GM21723 (cell line): ENCODE results near the gene REG1A.

Source experiments
- ATAC-seq: cut with Tn5 transposase; IDR thresholded peaks from one replicate; pipeline ENCODE4 v1.9.1; 2021; ENCODE audit warnings: mild to moderate bottlenecking, moderate library complexity; ENCODE audit not compliant: unreplicated experiment

The REG1A gene

GRCh38 chr2:79120194-79120713 is at the start of gene REG1A:
TSS of gene REG1A (plus strand) at chr2:79120488. CDS start at chr2:79120862, 374 bp downstream.
- ATAC-seq: no peak

- ATAC-seq: no peak
Observed at GRCh38 chr2:79071078-79071477, 49.2 kb upstream of the REG1A start.

- ATAC-seq: no peak
Observed at GRCh38 chr2:79082987-79083386, 37.3 kb upstream of the REG1A start.

- ATAC-seq: no peak
Observed at GRCh38 chr2:79083597-79084251, 36.6 kb upstream of the REG1A start.

GRCh38 chr2:79084495-79085135 is 35.7 kb upstream of the REG1A start:
- no peak for ATAC-seq

GRCh38 chr2:79085382-79085781 is 34.9 kb upstream of the REG1A start:
- ATAC-seq: no peak

- no peak for ATAC-seq
Observed at GRCh38 chr2:79086255-79086654, 34.0 kb upstream of the REG1A start.

GRCh38 chr2:79087785-79088364 is 32.4 kb upstream of the REG1A start, which contains the start of gene REG1B:
TSS of gene REG1B (minus strand) at chr2:79087993. CDS start at chr2:79087612, 381 bp downstream.
- ATAC-seq: no peak

- no peak for ATAC-seq
Observed at GRCh38 chr2:79090693-79091092, 29.6 kb upstream of the REG1A start.

GRCh38 chr2:79097843-79098242 is 22.4 kb upstream of the REG1A start:
- ATAC-seq: no peak

GRCh38 chr2:79099140-79099686 is 21.1 kb upstream of the REG1A start:
- no peak for ATAC-seq

- no peak for ATAC-seq
Observed at GRCh38 chr2:79100285-79100684, 20.0 kb upstream of the REG1A start.

GRCh38 chr2:79101024-79101423 is 19.3 kb upstream of the REG1A start:
- no peak for ATAC-seq

- ATAC-seq: no peak
Observed at GRCh38 chr2:79103214-79103613, 17.1 kb upstream of the REG1A start.

- ATAC-seq: no peak
Observed at GRCh38 chr2:79105259-79105658, 15.0 kb upstream of the REG1A start.

- ATAC-seq: no peak
Observed at GRCh38 chr2:79112269-79112668, 8.0 kb upstream of the REG1A start.

GRCh38 chr2:79114797-79115494 is 5.3 kb upstream of the REG1A start:
- ATAC-seq: no peak

GRCh38 chr2:79116997-79117928 is 3.0 kb upstream of the REG1A start:
- no peak for ATAC-seq

- no peak for ATAC-seq
Observed at GRCh38 chr2:79122676-79123075, 2.4 kb downstream of the REG1A start.
